OCI-LY3 (cell line): ENCODE data around the gene NPIPB9.
"Not testable (repeated sequence)": the region's sequence is repeated elsewhere in the genome, so short reads cannot be mapped to it uniquely, and the experiment has no call there.

Experiments used
- CTCF ChIP-seq: fragments of 200-600, 300-600 bp; sonication (generic); IDR thresholded peaks from 2 replicates; pipeline ENCODE4 v1.5.1; 2014; ENCODE audit warnings: antibody characterized with exemption, low read length, low read depth
- EZH2phosphoT487 ChIP-seq: fragments of 200-600 bp; shearing (Covaris generic); IDR thresholded peaks from 2 replicates; pipeline ENCODE4 v1.6.1; 2018; ENCODE audit warnings: antibody characterized with exemption, mixed run types, low read depth

- not testable (repeated sequence) for TF ChIP-seq CTCF, EZH2phosphoT487
Observed at GRCh38 chr16:28704246-28704645, 47.3 kb upstream of the NPIPB9 start.
